ENCODE measurements around the gene DAAM1.

The DAAM1 gene
- total RNA-seq, result 4.7 to 17.5 (median 9.5) reads per million in 18 experiments

- DNase-seq, result peak; percentile 98 to 99
Observed at GRCh38 chr14:59188461-59189090, at the start of gene DAAM1. DAAM1 (plus strand) TSS chr14:59188667; CDS start chr14:59263478, 74,811 bp downstream.

GRCh38 chr14:59139324-59139723 lies 49.1 kb upstream of the DAAM1 start:
- DNase-seq, result no peak

GRCh38 chr14:59140106-59140843 lies 48.2 kb upstream of the DAAM1 start:
- DNase-seq, result no peak

GRCh38 chr14:59146484-59146883 lies 42.0 kb upstream of the DAAM1 start:
- no peak for DNase-seq

DNA sequence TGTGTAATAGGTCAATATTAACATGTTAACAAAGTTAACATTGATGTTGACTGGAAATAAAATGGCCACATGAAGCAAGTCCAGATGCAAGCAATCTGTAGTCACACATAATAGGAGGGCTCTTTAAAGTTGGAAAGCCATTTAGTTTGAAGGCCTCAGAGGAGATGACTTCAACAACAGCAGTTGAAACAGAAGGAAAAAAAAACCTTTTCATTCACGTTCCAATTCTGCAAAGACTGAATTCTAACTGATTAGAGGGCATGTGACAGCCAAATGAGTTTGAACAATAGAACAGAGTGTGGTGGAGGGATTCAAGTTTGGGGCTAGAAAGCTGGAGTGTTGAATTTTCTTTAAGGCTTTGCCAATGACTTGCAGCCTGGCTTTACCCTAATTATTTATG lies 41.5 kb upstream of the DAAM1 start:
- DNase-seq, result no peak

GRCh38 chr14:59148334-59148900 lies 40.0 kb upstream of the DAAM1 start:
- no peak for DNase-seq

- DNase-seq, result peak; percentile 54 to 68
Observed at GRCh38 chr14:59150990-59151389, 37.5 kb upstream of the DAAM1 start.

DNA sequence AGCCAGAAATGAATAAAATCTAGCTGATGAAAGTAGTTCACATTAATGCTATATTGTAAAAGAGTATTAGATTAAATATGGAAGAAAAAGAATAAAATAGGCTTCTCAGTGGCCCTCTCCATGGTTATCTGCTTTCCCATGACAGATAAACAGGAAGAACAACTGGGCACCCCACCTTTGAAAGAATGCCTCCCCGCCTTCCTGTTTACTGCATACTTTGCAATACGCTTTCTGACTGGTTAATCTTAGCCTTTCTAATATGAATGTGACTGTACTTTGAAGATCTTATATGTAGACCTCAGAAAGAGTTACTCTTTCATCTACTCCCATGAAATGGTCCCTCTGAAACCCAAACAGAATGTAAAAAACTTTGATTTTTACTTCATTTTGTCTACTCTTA lies 34.1 kb upstream of the DAAM1 start:
- no peak for DNase-seq

- no peak for DNase-seq
Observed at GRCh38 chr14:59155886-59156285, 32.6 kb upstream of the DAAM1 start.

DNA sequence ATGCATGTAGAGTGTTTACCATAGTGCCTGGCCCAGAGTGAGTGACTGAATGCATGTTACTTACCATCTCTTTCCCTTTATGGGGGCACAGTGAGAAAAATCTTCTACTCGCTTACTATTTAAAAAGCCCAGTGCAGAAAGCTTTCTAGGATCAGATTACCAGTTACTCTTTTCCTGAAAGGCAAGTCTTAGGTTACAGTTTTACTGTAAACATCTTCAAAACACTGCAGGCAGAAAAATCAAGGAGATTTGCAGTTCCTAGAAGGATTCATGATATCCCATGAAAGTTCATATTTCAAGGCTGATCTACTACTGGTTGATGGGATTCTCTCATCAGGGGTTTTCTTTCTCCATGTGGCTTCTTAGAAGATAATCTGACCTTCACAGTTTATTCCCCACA lies 29.3 kb upstream of the DAAM1 start:
- DNase-seq, result no peak

DNA sequence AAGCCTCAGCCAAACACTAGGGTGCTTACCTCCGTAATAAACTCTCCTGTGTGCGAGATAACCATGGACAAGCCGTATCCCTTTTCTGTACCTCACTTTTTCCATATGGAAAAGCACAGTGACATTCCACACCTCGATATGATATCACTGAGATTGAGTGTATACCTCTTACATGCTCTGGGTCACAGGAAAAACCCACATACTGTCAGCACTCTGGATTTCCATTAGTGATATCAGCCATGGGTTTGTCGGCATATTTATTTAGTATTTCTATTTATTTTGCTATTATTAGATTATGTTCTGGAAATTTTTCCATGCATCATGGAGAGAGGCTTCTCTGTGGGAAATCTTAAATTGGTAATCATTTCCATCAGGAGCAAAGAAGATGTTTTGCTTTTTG lies 28.0 kb upstream of the DAAM1 start:
- DNase-seq, result no peak

GRCh38 chr14:59161561-59162175 lies 26.8 kb upstream of the DAAM1 start:
- peak; percentile 77 to 79 for DNase-seq

GRCh38 chr14:59166258-59166657 lies 22.2 kb upstream of the DAAM1 start:
- no peak for DNase-seq

- DNase-seq, result no peak
Observed at GRCh38 chr14:59175404-59175803, 13.1 kb upstream of the DAAM1 start.

GRCh38 chr14:59176765-59177164 lies 11.7 kb upstream of the DAAM1 start:
- no peak for DNase-seq

- no peak for DNase-seq
Observed at GRCh38 chr14:59177262-59177661, 11.2 kb upstream of the DAAM1 start.

GRCh38 chr14:59181791-59182190 lies 6.7 kb upstream of the DAAM1 start:
- DNase-seq, result no peak

DNA sequence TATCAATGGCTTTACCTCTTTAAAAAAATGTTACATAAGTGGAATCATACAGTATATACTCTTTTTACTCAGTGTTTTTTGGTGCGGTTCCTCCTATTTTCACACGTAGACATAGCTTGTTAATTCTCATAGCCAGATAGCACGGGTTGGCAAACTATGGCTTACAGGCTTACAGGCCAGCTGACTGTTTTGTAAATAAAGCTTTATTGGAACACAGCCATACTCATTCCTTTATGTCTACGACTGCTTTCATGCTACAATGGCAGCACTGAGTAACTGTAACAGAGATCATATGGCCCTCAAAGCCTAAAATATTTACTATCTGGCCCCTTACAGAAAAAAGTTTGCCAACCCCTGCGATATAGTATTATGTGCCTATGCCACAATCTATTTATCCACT lies 5.8 kb upstream of the DAAM1 start:
- no peak for DNase-seq

- DNase-seq, result no peak
Observed at GRCh38 chr14:59183150-59183549, 5.3 kb upstream of the DAAM1 start.

- no peak for DNase-seq
Observed at GRCh38 chr14:59184396-59184795, 4.1 kb upstream of the DAAM1 start.

DNA sequence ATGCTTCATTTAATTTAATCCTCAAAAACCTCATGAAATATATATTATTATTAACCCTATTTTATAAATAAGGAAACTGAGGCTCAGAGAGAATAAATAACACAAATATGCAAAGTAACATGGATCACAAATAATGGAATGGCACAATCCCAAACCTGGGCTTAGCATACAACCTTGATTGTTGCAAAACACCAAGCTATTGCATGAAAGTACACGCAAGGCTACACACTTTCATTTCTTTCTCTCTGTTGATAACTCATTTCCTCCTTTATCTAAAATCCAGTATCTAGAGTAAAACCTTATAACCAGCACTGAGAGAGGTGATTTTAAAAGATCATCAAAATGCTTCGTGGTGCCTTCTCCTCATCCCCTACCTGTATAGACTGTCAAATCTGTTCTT lies 2.8 kb upstream of the DAAM1 start:
- DNase-seq, result no peak

- no peak for DNase-seq
Observed at GRCh38 chr14:59186306-59186705, 2.2 kb upstream of the DAAM1 start.

- DNase-seq, result no peak
Observed at GRCh38 chr14:59187118-59187517, 1.3 kb upstream of the DAAM1 start.
